ENCODE data around the gene PDX1.

- no peak for TF ChIP-seq CTCF (IDR thresholded peaks at IDR 0.05 in 2 of 3, conservative IDR thresholded peaks at IDR 0.05 in 1 of 3; ENCODE audit: borderline replicate concordance in 1 of 3, insufficient read depth in 1 of 3, low read depth in 2 of 3, low read length in 2 of 3)
- no peak for TF ChIP-seq RAD21 (IDR thresholded peaks at IDR 0.05; ENCODE audit: low read depth)
- TF ChIP-seq MAX (IDR thresholded peaks at IDR 0.05), result no peak
- TF ChIP-seq REST (IDR thresholded peaks at IDR 0.05; ENCODE audit: low read depth), result no peak
- no peak for TF ChIP-seq POLR2AphosphoS5 (IDR thresholded peaks at IDR 0.05; ENCODE audit: low read depth, low read length)
- TF ChIP-seq EZH2 (IDR thresholded peaks at IDR 0.05), result no peak
- TF ChIP-seq YY1 (IDR thresholded peaks at IDR 0.05; ENCODE audit: extremely low read depth, insufficient replicate concordance, low read depth, low read length), result no peak
- TF ChIP-seq JUND (IDR thresholded peaks at IDR 0.05), result no peak
- TF ChIP-seq SP1 (IDR thresholded peaks at IDR 0.05; ENCODE audit: low read depth), result no peak
- no peak for TF ChIP-seq ZFX (IDR thresholded peaks at IDR 0.05)
- TF ChIP-seq SIN3A (IDR thresholded peaks at IDR 0.05; ENCODE audit: low read depth), result no peak
- TF ChIP-seq ZNF274 (IDR thresholded peaks at IDR 0.05; ENCODE audit: low read depth, low read length), result no peak
- TF ChIP-seq POLR2A (IDR thresholded peaks at IDR 0.05; ENCODE audit: borderline replicate concordance, extremely low read depth, insufficient read depth, insufficient read length), result no peak
These were observed 48.0 kb downstream of the PDX1 start for GRCh38 chr13:27967736-27968315.

Data from HCT116 (cell line).